ENCODE measurements around the gene EXTL1.

- no peak for TF ChIP-seq RAD21 (IDR thresholded peaks at IDR 0.05; ENCODE audit: low read length)
- no peak for TF ChIP-seq CTCF (conservative IDR thresholded peaks at IDR 0.05; ENCODE audit: low read depth, low read length)
- TF ChIP-seq MAFK (IDR thresholded peaks at IDR 0.05; ENCODE audit: low read depth, low read length), result no peak
- TF ChIP-seq POLR2A (IDR thresholded peaks at IDR 0.05; ENCODE audit: low read depth, low read length), result no peak
- no peak for TF ChIP-seq RCOR1 (IDR thresholded peaks at IDR 0.05; ENCODE audit: insufficient replicate concordance, low read length)
- no peak for TF ChIP-seq RFX5 (IDR thresholded peaks at IDR 0.05; ENCODE audit: low read depth, low read length)
- TF ChIP-seq USF2 (IDR thresholded peaks at IDR 0.05; ENCODE audit: low read depth, low read length), result no peak
- TF ChIP-seq MAZ (IDR thresholded peaks at IDR 0.05; ENCODE audit: borderline replicate concordance, low read depth, low read length), result no peak
- TF ChIP-seq ELK1 (IDR thresholded peaks at IDR 0.05; ENCODE audit: borderline replicate concordance, low read depth, low read length), result no peak
- no peak for TF ChIP-seq FOS (IDR thresholded peaks at IDR 0.05; ENCODE audit: low read depth, low read length)
These were observed 1.8 kb upstream of the EXTL1 start for GRCh38 chr1:26019641-26020315.

Measured in IMR-90 (cell line).